NCI-H1048 (cell line): ENCODE data around the gene UGT1A5.

Experiments used
- DNase-seq: peaks from one replicate; lab custom pipeline; 2025; lab: John Stamatoyannopoulos, UW

UGT1A5 gene

GRCh38 chr2:233712611-233713261, at the start of gene UGT1A5:
TSS of gene UGT1A5 (plus strand) at chr2:233712907. CDS start at chr2:233712992, 85 bp downstream.
- DNase-seq: no peak

GRCh38 chr2:233663911-233664310, 48.8 kb upstream of the UGT1A5 start:
- no peak for DNase-seq

- no peak for DNase-seq
These were observed 44.0 kb upstream of the UGT1A5 start for GRCh38 chr2:233668605-233669260.

DNA sequence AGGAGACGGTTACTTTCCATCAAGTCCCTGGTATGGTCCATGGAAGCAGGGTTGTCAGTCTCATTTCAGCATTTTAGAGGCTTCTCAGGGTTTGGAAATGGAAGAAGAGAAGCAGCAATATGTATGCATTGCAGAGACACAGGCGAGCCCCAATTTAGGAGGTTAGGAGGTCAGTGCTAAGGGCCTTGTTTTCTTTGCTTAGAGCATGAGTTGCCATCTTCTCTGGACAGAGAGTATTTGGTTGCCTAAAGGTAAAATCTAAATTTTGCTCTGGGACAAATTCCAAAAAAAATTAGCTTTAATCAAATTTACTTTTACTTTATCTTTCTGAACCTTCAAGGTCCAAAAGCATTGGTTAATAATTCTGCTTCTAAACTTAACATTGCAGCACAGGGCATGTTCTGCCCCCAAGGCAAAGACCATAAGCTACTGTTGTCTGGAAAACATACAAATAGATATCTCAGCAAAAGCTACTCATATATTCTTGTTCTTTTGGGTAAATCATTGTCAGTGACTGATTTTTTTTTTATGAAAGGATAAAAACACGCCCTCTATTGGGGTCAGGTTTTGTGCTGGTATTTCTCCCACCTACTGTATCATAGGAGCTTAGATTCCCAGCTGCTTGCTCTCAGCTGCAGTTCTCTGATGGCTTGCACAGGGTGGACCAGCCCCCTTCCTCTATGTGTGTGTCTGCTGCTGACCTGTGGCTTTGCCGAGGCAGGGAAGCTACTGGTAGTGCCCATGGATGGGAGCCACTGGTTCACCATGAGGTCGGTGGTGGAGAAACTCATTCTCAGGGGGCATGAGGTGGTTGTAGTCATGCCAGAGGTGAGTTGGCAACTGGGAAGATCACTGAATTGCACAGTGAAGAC, 41.2 kb upstream of the UGT1A5 start, which contains the start of gene UGT1A9:
TSS of gene UGT1A9 (plus strand) at position 609 of the 872 bp plus-strand sequence. CDS start at position 646, 37 bp downstream.
- DNase-seq: no peak

GRCh38 chr2:233672886-233673285, 39.8 kb upstream of the UGT1A5 start:
- no peak for DNase-seq

- DNase-seq: no peak
These were observed 38.8 kb upstream of the UGT1A5 start for GRCh38 chr2:233673896-233674295.

DNA sequence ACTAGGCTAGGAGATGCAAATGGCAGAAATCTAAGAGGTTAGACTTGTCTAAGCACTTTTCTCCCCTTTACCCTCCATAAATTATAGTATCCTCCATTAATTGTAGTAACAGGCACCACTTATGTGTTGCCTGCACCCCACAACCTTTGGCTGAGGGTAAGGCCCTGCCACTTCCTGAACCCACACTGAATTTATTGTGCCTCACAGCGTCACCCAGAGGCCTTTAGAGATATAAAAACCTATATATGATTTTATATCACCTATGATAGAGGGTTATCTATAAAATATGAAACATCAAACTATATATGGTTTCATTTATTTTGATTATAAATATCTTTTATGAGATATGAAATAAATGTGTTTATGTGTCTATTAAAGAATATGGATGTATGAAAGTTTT, 38.4 kb upstream of the UGT1A5 start:
- no peak for DNase-seq

- DNase-seq: no peak
These were observed 37.7 kb upstream of the UGT1A5 start for GRCh38 chr2:233674995-233675394.

- no peak for DNase-seq
These were observed 36.7 kb upstream of the UGT1A5 start for GRCh38 chr2:233676046-233676445.

DNA sequence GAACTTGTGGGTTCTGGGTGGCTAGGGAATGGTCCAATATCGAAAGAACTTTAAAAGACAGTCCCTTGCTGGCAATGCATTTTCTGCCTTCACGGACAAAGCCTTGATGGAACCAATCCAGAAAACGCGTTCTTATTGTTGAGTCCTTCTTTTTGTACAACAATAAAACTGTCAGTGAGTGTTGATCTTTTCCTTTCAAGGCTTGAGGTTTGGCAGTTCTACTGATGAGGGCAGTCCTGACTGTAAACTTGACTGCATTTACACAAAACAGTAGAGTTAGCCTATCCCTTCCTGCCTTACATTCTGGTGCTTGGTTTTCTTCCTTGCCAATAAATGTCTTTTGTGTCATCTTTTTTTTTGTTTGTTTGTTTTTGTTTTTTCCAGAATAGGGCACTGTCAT, 33.5 kb upstream of the UGT1A5 start:
- no peak for DNase-seq

DNA sequence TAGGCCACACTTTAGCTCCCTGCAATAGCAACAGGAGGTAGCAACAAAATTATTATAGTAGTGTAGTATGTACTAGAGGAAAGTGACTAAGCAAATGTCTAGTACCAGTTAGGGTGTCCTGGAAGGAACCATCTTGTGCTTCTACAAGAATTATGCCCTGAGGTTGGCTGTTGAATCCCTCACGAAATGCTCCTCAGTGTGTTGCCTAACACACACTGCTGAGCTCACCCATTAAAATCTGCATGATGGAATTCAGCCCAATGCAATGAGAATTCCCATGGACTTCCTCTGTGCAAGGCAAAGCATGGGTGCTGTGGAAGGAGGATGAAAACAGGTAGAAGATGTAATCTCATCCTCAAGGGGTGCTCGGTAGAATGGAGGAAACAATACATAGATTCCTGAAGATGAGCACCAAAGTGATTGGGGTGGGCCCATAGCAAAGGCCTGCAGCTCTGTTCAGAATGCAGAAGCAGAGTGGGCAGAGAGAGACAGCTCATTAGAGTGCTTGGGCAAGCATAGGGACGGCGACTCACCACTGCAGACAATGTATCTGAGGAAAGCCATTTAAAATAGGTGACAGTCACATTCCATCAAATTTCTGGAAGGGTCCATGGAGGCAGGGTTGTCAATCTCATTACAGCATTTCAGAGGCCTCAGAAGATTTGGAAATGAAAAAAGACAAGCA, 32.2 kb upstream of the UGT1A5 start:
- DNase-seq: no peak

GRCh38 chr2:233681521-233682099, 31.1 kb upstream of the UGT1A5 start, which contains the start of gene UGT1A7:
TSS of gene UGT1A7 (plus strand) at chr2:233681901. CDS start at chr2:233681938, 37 bp downstream.
- DNase-seq: no peak

GRCh38 chr2:233684640-233685039, 28.1 kb upstream of the UGT1A5 start:
- DNase-seq: no peak

DNA sequence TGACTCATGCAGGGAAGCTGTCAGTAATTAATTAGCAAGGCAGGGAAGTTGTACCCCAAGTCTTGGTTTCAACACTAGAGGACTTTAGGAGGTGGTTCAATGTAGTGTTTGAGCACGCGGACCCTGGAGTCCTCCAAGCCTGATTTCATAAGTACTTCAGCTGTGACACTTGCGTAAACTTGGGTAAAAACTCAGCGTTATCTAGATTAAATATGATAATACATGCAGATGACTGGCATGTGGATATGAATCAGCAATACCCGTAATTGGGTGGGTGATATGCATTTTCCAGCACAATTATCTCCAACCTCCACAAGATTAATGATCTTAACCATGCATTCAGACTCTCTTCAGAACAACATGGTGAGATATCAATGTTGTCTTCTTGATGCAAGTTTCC, 25.8 kb upstream of the UGT1A5 start:
- DNase-seq: no peak

GRCh38 chr2:233688341-233688740, 24.4 kb upstream of the UGT1A5 start:
- no peak for DNase-seq

- no peak for DNase-seq
These were observed 23.7 kb upstream of the UGT1A5 start for GRCh38 chr2:233689031-233689430.

DNA sequence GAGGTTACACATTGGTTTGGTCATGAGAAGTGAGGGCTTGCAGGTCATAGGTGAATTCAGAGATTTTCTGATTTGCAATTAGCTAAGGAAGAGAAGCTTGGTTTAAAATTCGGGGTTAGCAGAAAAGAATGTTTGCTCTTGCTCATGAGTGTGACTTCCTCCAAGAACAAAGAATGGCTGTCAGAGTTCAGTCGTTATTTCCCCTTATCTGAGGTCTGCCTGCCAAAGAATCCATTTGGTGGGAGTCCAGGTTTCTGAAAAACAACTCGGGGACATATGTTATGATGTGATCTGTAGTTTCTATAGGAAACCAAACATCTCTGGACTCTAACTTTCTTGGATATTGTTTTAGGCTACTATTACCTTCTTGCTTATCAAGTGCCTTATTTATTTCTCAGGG, 23.2 kb upstream of the UGT1A5 start:
- no peak for DNase-seq

DNA sequence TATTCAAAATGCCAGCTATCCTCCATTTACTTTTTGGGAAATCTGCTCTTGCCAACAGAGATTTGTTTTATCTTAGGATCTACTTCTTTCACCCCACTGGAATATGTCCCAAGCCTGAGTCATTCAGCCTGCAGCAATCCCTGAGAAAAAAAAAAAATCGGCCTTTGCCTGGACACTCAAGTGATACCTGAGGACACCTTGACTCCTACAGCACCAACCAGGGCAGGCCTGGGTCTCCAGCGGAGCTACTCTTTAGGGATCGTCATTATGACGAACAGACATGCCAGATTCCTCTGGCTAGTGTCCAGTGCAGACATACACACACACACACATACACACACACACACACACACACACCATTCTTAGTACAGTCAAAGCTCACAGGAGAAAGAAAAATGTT, 22.3 kb upstream of the UGT1A5 start:
- DNase-seq: no peak

DNA sequence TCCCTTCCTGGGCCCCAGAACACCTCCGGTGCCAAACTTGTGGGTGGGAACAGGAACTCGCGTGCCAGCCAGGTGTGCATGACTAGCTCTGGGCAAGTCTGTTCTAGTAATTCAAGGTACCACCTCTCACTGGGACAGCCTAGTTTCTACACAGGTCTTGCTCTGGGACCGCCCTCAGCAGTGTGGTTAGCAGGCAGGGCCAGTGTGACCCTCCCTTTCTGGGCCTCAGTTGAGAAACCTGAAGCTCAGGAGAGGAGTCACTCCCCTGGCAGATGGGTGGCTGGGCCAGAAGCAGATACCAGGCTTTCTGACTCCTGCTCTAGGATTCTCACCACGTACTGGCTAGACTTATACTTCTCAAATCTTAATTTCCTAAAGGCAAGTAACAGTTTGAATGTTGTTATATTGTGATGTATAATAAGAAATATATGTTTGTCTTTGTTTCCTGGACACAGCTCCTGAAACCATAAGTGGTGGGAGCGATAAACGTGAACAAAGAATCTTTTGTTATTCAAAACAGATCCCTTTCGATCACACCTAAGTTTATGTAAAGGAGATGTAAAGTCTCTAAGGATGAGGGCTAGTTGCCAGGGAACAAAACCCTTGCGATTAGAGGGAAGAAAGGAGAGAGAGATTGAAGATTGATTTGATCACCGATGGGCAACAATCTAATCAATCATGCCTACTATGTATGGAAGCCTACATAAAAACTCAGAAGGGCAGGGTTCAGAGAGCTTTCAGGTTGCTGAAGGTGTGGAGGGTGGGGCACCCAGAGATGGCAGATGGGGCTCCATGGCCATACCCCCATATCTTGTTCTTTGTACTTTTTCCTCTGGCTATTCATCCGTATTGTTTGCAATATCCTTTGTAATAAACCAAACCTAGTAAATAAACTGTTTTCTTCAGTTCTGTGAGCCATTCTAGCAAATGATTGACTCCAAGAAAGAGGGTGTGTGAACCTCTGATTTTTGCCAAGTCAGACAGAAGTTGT, 21.0 kb upstream of the UGT1A5 start:
- no peak for DNase-seq

GRCh38 chr2:233692648-233693047, 20.1 kb upstream of the UGT1A5 start, which contains the start of gene UGT1A6:
TSS of gene UGT1A6 (plus strand) at chr2:233692890. CDS start at chr2:233693005, 115 bp downstream.
- DNase-seq: no peak
